NK-92 treated with Interleukin-12 subunit alpha and Interleukin-12 subunit beta, amount 100 ng/mL, for 24 hours (cell line): ENCODE measurements around the gene LRBA.

Experiments used
- DNase-seq: peaks from one replicate; lab custom pipeline; 2025; lab: John Stamatoyannopoulos, UW

Gene LRBA

GRCh38 chr4:150318971-150319370 lies 696.1 kb downstream of the LRBA start:
- no peak for DNase-seq

- no peak for DNase-seq
These were observed 696.6 kb downstream of the LRBA start for GRCh38 chr4:150318527-150318926.

- DNase-seq: no peak
These were observed 698.5 kb downstream of the LRBA start for GRCh38 chr4:150316332-150317205.

GRCh38 chr4:150315691-150316090 lies 699.4 kb downstream of the LRBA start:
- DNase-seq: no peak

- no peak for DNase-seq
These were observed 699.9 kb downstream of the LRBA start for GRCh38 chr4:150315175-150315574.

GRCh38 chr4:150314031-150314430 lies 701.1 kb downstream of the LRBA start:
- no peak for DNase-seq

- DNase-seq: no peak
These were observed 704.8 kb downstream of the LRBA start for GRCh38 chr4:150310159-150310895.

- no peak for DNase-seq
These were observed 706.1 kb downstream of the LRBA start for GRCh38 chr4:150308824-150309472.

- no peak for DNase-seq
These were observed 708.4 kb downstream of the LRBA start for GRCh38 chr4:150306719-150307118.

GRCh38 chr4:150305995-150306394 lies 709.1 kb downstream of the LRBA start:
- no peak for DNase-seq

- DNase-seq: no peak
These were observed 712.5 kb downstream of the LRBA start for GRCh38 chr4:150302553-150302952.

GRCh38 chr4:150299816-150300215 lies 715.3 kb downstream of the LRBA start:
- no peak for DNase-seq

- no peak for DNase-seq
These were observed 717.1 kb downstream of the LRBA start for GRCh38 chr4:150297861-150298474.

GRCh38 chr4:150289881-150290280 lies 725.2 kb downstream of the LRBA start:
- DNase-seq: no peak

GRCh38 chr4:150289198-150289597 lies 725.9 kb downstream of the LRBA start:
- no peak for DNase-seq

GRCh38 chr4:150286656-150287055 lies 728.4 kb downstream of the LRBA start:
- no peak for DNase-seq

GRCh38 chr4:150283689-150284088 lies 731.4 kb downstream of the LRBA start:
- DNase-seq: no peak

GRCh38 chr4:150280975-150281374 lies 734.1 kb downstream of the LRBA start:
- no peak for DNase-seq

GRCh38 chr4:150280081-150280895 lies 734.8 kb downstream of the LRBA start:
- no peak for DNase-seq

GRCh38 chr4:150278206-150278605 lies 736.9 kb downstream of the LRBA start:
- no peak for DNase-seq

- DNase-seq: no peak
These were observed 746.6 kb downstream of the LRBA start for GRCh38 chr4:150268444-150268843.
